NCI-H1092 (cell line): ENCODE measurements around the gene SCRT2.

ENCODE experiments used
- DNase-seq: peaks from one replicate; lab custom pipeline; 2025; lab: John Stamatoyannopoulos, UW

SCRT2 gene

DNA sequence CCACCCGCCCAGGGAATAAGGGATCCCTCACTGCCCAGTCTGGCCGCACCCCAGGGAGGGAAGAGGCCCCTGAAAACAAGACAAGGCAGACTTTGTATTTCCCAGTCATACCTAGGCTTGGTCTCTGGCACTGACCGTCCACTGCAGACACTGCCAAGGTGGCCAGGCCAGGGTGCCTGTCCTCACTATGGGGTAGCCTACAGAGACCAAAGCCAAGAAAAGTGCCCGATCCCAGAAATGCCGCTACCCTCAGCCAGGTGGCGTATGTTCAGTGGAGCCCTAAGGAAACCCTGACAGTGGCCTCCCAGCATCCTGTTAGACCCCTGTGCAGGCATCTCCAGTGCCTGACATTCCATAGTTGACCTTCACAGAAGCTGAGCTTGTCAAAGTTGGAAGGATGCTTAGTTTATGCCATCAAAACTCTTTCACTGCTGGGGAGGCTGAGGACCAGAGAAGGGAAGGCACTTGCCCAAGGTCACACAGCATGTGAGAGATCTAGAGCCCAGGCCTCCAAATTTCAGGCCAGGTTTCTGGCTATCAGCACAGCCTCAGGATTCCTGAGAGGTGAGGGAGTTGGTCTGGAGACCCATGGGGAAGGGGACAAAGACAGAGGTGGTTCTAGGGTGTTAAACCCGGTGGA is 2.5 kb downstream of the SCRT2 start:
- no peak for DNase-seq

DNA sequence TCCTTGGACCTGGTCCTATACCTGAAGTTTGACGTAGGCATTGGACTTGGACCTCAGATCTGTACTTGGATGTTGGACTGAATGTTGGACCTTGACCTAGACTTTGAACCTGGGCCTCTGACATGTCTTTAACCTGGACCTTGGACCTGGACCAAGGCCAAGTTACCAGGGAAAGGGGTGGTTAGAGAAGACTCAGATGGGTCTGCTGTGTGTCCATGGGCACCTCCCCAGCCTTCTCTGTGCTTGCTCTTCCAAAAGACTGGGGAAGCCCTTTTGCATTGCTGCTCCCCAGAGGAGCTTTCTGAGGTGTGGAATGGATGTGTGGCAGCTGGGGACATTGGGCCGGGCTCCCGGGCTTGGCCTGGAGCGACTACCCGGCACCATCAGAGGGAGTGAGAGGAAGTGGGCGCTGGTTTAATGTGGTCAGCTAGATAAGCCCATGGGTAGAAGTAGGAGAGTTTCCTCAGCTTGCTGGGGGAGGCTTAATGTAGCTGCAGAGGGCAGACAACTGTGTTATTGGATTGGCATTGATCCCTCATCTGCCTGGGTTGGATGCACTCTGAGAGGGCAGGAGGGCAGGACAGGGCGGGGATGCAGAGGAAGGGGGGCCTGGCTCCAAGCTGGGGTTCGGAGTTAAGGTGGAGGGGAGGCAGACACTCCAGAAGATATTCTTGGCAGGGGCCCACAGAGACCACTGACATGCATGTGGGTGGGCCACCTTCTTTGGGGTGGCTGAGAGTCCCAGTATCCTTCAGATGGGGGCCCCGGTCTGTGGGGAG is 4.2 kb downstream of the SCRT2 start:
- no peak for DNase-seq

DNA sequence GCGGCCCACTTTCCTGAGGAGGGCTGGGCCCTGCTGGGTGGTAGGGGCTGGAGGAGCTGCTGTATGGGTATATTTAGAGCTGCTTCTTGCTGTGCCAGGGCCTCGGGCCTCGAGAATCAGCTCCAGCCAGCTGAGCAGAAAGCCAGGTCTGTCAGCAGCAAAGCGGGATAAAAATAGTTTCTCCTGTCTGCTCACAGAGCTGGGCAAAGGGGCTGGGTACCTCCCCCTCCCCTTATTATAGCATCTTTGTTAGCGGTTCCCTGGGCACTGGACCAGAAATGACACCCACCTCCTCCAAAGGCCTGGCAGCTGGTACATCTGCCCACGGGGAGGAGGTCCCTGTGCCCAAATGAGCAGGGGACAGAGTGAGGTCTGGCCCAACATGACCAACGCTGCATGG is 6.0 kb downstream of the SCRT2 start:
- DNase-seq, result no peak

DNA sequence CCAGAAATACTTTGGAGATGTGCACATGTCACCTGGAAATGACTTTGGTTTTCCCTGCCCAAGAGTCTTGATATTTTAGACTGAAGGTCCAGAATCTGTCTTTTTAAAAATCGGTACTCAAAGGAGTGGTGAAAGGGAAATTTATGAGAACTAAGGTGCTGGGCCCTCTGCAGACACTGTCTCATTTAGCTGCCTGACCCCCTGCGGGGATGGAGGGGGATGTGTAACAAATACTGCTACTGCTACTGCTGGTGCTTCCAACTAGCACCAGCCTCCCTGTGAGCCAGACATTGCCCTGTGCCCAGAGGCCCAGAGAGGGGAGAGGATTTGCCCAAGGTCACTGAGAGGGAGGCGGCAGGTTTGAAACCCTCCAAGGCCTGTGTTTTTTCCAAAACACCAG is 7.0 kb downstream of the SCRT2 start:
- DNase-seq, result no peak

DNA sequence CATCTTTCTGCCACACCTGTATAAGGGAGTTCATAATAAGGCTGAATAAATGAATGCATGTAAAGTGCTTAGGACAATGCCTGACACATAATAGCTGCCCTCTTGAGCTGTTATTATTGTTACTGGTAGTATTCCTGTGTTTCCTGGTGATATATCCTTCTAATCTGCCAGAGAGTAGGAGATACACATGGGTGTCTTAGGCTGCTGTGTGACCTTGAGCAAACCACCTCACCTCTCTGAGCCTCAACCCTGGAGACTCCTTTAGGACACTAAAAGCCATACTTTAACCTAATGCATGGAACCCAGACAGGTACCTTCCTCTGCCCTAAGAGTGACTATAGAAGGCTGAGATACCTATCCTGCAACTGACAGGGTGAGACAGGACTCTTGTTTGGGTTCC is 7.6 kb downstream of the SCRT2 start:
- no peak for DNase-seq

DNA sequence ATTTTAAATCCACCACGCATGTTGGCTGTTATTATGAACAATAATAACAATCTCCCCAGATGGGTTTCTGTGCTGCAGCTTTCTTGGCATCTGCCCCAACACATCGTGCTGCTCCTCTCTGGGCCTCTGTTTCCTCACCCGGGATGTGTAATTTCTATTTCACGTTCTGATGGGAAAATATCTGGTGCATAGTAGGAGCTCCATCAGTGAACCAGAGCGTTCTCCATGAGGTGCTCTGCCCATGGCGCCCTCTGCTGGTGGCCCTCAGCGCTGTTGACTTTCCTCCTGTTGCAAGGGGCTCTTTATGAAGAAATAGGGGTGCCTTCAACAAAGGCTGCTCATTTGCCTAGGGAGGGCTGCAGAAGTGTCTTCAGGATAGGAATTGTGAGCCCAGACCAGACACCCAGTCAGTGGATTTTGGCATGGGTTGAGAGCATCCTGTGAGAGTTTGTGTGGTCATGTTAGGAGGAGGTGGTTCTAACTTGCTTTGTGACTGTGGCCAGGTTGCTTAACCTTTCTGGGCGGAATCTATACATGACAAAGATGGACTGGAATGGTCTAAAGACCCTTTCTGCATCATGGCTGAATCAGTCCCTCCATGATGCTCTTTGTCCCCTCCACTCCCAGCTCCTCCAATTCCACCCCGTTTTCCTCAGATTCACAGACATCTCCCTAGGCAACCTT is 8.1 kb downstream of the SCRT2 start:
- no peak for DNase-seq

DNA sequence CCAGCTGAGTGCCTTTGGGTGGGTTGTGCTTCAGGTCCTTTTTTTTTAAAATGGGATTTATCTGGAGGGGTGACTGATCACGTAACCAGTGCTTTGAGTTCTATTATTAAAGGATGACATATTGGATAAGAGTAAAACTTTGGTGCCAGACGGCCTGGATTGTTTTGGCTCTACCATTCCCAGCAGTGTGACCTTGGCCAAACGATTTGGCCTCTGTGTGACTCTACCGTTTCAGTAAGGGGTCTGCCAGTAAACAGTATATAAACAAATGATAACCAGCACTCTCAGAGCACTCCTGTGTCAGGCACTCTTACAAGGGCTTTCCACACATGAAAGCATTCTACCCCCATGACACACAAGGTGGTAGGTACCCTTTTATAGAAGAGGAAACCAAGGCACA is 8.7 kb downstream of the SCRT2 start:
- DNase-seq, result no peak

DNA sequence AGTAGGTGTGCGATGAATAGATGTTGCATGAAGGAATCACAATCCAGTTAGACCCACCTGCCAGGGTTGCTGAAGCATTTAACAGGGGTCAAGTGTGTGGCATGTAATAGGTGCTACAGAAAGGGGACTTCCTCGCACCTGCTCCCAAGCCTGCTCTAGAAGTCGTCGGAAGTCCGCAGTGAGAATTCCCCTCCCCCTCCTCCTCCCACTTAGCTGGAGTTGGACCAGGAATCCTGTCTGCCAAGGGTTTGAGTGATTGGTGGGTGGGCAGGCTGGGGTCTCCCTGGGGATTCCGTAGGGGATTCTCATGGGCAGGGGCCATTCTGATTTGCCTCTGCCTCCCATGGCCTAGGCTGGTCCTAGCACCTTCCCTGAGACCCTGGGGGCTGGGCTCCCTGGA is 10.3 kb downstream of the SCRT2 start:
- DNase-seq, result no peak

DNA sequence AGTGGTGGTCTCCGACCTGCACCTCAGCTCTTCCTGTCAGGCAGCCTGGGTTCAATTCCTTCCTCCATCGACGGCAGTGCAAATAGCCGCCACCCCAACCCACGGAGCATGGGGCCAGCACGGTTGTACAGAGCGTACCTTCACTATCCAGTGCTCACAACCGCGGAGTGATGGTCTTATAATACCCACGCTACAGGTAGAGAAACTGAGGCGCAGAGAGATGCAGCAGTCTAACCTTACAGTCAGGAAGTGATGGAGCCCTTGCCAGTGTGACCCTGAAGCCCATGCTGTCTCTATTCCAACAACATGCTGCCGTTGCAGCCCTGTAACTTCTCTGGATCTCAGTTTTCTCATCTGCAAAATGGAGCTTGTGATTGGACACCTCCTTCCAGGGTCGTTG is 11.0 kb downstream of the SCRT2 start:
- no peak for DNase-seq

DNA sequence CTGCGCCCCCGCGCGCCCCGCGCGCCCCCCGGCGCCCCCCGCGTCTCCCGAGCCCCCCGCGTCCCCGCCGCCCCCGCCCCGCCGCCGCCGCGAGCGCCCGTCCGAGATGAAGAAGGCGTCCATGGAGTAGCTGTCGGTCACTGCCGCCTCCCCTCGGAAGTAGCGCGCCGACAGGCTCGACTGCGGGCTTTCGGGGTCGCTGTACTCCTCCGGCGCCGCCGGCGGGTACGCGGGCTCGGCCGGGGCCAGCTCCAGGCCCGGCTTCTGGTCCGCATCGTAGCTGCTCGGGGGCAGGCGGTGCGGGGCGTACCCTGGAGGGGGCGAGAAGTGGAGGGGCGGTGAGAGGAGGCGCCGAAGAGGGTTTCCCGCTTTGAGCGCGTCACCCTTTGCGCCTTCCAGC is 11.5 kb downstream of the SCRT2 start:
- DNase-seq, result no peak

DNA sequence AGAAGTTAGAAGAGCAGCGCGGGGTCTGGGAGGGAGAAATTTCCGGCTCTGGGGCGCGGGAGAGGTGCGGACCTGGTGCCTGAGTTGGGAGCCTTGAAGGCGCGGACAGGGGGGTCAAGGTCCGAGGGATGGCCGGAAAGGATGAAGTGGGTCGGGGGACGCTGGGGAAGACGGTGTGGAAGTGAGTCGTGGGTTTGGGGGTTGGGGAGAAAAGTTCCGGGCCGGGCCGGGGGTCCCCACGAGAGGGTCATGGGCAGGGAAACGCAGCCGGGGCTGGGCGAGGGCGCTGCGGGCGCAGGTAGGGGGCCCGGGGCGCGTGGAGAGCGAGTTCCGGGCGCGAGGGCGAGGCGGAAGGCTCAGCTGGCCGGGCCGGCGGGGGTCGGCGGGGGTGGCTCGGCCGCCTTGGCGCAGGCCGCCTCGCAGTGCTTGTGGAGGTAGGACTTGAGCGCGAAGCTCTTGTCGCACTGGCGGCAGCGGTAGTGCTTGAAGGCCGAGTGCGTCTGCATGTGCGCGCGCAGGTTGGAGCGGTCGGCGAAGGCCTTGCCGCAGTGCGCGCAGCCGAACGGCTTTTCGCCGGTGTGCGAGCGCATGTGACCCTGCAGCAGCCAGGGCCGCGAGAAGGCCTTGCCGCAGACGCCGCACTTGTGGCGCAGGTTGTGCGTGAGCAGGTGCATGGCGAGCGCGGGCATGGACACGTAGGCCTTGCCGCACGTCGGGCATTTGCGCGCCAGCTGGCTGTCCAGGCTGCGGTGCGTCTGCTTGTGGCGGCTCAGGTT is 12.1 kb downstream of the SCRT2 start:
- no peak for DNase-seq

DNA sequence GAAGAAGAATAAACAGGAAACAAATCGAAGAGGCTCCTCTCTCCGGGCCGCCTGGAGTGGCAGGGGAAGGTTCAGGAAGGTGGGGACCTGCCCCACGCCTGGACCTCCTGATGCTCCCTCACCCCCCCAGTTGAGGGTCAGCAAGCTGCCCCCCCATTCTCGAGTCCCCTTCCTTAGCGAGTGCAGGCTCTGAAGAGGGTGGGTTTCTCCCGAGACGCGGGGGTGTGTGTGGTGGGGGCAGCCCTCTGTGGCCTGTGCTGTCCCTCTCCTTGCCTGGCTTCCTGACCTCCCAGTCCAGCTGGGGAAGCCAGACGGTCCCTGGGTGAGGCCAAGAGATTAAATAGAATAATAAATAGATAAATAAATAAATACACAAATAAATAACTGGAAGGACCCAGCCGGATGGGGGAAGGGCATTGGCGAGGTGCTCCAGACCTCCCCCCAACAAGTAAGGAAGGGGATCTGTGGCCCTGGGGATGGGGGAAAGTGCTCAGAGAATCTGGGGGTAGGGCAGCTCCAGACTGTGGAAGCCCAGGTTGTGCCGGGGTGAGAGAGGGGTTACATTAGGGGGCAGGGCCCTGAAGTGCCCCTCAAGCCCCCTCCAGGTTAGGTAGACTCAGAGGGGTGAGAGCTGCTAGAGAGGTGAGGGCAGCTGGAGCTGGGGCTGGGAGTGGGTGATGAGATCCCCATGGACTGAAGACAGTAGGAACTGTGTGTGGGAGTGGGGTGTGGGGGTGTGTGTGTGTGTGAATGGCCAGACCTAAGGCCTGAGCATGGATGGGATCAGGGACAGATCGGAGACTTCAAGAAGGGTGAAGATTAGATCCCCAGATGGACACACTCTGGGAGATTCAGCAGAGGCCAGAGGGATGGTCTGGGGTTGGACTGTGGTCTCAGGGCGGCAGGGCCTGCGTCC is 13.1 kb downstream of the SCRT2 start:
- no peak for DNase-seq

DNA sequence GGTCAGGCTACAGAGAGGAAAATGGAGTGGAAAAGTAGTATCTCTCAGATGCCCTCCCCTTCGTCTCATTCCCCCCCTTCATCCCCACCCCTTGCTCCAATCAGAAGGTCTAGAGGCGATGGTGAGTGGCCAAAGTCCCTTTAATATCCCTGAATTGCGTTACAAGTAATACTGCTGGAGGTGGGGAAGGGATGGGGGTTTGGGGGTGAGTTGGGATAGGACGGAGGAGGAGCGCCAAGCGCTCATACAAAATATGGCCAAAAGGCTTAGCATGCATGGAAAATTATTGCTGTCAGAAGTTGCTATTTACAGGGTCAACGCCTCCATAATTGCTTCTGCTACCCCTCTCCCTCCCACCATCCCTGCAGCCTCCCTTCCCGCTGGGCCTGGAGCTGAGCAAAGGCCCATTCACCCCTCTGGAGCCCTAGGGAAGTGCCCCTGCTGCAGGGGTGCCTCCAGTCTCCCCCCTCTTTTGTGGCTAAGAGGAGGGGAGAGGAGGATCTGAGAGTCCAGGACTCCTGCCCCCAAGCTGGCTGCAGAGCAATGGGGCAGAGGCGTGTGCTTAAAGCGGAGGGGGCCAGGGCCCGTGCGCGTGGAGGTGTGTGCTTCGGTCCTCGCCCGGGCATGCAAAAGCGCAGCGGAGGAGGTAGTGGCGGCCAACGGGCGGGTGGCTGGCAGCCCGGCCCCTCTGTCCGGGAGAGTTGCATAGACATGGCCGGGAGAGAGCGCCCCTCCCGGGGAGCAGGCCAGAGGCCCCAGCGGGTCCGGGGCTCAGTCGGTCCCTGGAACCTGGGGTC is 13.9 kb downstream of the SCRT2 start:
- no peak for DNase-seq

DNA sequence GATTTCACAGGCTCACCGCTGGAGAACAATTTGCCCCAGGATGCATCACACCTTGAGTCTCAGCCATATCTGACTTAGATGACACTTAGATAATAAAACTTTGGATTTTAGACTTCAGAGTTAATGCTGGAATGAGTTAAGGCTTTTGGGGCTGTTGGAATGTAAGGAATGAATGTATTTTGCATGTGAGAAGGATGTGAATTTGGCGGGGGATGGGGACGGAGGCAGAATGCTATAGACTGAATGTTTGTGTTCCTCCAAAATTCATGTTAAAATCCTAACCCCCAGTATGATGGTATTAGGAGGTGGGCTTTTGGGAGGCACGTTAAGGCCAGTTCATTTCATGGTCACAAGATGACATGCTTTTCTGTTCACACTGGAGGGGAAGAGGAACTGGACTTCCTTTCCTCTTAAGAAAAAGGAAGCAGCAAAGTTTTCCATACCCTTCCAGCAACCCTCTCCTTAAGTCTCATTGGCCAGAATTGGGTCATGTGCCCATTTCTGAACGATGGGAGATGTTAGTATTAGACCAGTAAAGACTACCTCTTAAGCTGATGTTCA is 16.8 kb downstream of the SCRT2 start:
- DNase-seq, result no peak

DNA sequence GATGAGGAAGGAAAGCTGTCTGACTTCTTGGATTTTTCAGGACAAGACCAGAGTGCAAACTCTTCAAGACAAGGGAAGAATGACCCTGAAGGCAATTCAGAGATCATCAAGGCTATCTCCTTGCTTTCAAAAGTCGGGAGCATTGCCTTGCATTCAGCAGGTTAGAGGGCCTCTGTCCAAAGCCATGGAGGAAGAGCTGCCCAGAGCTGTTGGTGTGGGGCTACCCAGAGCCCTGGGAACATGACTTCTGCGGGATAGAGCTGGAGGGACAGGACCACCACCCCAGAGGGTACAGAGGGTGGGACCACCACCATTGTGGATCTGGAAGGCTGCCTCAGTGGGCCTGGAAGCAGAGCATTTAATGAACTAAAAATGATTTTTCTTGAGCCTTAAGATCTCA is 17.4 kb downstream of the SCRT2 start:
- DNase-seq, result no peak

DNA sequence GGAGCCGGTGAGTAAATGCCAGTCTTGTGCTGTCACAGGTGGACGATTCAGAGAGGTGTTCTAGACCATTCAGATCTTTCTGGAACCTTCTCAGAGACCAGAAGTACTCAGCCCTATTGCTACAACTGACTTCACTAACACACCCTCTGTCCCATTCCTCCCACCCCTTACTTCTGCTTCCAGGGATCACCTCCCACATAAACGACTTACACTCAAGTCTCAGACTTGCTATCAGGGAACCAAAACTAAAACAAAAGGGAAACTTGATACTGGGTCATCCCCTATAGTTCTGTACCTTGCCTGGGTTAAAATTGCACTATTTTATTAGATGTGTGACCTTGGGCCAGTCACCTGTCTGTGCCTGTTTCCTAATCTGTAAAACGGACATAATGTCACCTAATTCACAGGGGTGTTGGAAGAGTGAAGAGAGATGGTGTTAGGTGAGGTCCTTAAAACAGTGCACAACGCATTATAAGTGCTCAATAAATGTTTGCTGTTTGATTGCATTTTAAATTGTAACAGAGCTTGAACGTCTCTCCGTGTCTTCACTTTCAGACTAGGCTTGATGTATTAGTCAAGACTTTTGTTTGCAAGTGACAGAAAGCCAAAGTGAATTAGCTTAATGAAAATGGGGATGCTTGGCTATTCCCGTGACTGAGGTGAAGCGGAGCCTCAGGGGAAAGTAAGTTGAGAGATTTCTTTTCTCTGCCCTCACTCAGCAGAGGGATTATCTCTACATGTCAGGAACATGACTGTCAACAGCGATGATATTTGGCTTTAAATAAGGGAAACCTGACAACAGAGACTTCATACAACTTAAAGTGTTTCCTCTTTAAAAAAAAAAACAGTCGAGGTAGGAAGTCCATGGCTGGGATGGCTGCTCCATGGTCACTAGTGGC is 19.6 kb downstream of the SCRT2 start:
- no peak for DNase-seq

DNA sequence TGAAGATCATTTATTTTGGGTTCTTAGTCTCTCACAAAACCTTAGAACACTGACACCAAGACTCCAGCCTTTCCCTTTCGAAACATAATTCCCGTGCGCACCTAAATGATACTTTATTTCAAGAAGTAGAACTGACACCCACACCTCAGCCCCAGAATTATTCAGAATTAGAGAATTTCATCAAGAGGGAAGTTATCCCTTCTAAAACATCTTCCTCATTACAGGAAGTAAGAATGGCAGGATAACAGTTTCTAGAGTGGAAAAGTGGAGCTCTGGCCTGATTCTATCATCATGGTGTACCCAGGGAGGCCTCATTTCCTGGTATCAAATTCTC is 21.2 kb downstream of the SCRT2 start:
- no peak for DNase-seq

DNA sequence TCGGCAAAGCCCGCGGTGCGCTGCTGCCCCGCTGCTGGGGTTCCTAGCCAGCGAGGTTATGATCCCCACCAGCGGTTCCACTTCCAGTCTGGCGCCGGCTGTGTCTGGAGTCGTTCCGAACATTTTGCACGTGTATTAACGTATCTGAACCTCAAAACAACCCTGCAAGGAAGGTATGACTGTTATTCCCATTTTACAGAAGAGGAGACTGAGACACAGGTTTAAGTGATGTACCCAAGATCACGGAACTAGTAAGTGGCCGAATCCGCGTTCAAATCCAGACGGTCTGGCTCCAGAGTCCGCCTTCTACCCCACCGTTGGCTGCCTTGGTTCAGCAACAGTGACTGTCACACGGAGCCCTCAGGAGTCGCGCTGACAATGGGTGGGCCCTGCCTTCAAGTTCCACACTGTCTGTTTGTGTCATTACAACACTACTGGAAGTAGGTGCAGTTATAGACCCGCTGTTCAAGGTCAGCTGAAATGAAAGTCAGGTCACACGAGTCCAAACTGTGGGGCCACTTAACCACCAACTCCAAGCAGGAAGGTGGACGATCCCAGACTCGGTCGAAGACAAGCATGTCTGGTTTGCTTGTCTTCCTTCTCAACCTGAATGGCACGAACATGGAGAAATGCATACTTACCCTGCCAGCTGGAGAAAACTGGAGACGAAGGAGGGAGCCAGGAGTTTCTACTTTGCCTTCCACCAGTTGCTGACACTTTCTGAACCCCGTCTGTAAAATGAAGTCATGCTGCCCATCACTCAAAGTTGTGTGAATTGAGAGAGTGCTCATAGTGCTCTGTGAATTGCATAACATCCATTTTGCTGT is 21.8 kb downstream of the SCRT2 start:
- no peak for DNase-seq
